ENCODE data around the gene KIF26B.
A peak's percentile ranks its signal among the peaks of the same experiment; 100 is the strongest.

- TF ChIP-seq CTCF (IDR thresholded peaks at IDR 0.05) (peak in 1 of 5 experiments; percentile 5), POLR2A (IDR thresholded peaks at IDR 0.05) (no peak)
These were observed 2.1 kb downstream of the KIF26B start for GRCh38 chr1:245156736-245157505.

Data from tibial nerve (tissue), 3 donors.